ENCODE data around the gene PGAM1. TPM values are rescaled to one million over a fixed set of nuclear protein-coding genes. Genes with fewer than 3 reads are reported as not detected.
"Not testable (repeated sequence)": the region's sequence is repeated elsewhere in the genome, so short reads cannot be mapped to it uniquely, and the experiment has no call there.

Gene PGAM1
- total RNA-seq = 151 TPM

GRCh38 chr10:97425964-97426775 lies at the start of gene PGAM1:
Gene PGAM1, plus strand, starts transcription at chr10:97426191. Its CDS starts 117 bp downstream, at chr10:97426308.
- DNase-seq (ENCODE audit: low spot score) (peak; percentile 98), ATAC-seq (peak; percentile 88)

- ATAC-seq (no peak), DNase-seq (ENCODE audit: low spot score) (no peak)
These were observed 49.6 kb upstream of the PGAM1 start for GRCh38 chr10:97376413-97376812.

GRCh38 chr10:97378933-97379921 lies 46.8 kb upstream of the PGAM1 start:
- DNase-seq (ENCODE audit: low spot score) (no peak), ATAC-seq (no peak)

DNA sequence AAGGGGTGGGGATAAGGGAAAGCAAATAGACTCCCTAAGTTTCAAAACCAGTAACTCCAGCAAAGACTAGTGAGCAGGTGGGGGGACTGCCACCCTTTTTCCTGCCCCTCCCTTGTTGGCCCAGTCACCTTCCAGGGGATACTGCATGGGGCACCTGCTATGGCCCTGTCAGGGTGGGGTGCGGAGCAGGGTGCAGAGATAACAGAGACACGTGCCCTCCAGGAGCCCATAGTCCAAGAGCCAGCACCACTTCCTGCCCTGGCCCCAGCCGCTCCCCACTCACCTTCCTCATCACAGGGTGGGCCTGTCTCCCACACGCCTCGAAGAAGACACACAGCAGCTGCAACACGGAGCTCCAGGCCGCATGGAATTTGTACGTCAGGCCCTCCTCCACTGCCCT lies 45.5 kb upstream of the PGAM1 start:
- ATAC-seq (no peak), DNase-seq (ENCODE audit: low spot score) (no peak)

- no peak for ATAC-seq
- DNase-seq (ENCODE audit: low spot score) = no peak
These were observed 44.4 kb upstream of the PGAM1 start for GRCh38 chr10:97381626-97382025.

DNA sequence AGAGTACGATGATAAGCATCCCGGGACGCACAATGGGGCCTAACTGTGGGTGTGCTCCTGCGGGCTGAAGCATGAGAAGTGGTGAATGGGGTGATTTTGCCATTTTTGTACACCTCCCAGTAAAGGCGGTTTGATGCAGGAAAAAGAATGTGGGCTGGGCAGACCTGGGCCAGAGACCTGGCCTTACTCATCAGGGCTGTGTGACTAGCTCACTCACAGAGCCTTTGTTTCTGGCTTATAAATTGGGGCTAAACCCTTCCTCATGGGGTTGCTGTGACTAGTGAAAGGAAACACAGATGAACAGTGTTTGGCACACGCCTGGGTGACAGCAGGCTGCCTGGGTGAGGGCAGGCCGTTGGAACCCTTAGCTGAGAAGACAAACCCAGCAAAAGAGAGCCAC lies 42.8 kb upstream of the PGAM1 start:
- no peak for ATAC-seq
- no peak for DNase-seq (ENCODE audit: low spot score)

DNA sequence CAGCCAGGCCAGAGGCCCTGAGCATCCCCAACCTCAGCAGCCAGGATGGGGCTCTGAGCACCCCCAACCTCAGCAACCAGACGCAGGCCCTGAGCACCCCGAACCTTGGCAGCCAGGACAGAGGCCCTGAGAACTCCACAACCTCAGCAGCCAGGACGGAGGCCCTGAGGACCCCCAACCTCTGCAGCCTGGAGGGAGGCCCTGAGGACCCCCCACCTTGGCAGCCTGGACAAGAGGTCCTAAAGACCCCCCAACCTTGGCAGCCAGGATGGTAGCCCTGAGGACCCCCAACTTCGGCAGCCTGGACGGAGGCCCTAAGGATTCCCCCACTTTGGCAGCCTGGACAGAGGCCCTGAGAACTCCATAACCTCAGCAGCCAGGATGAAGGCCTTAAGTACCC lies 41.8 kb upstream of the PGAM1 start:
- ATAC-seq (no peak), DNase-seq (ENCODE audit: low spot score) (no peak)

GRCh38 chr10:97384641-97385040 lies 41.4 kb upstream of the PGAM1 start:
- no peak for ATAC-seq
- DNase-seq (ENCODE audit: low spot score) = no peak

GRCh38 chr10:97385565-97385964 lies 40.4 kb upstream of the PGAM1 start:
- peak; percentile 25 for ATAC-seq
- DNase-seq (ENCODE audit: low spot score) = no peak

GRCh38 chr10:97388152-97388551 lies 37.8 kb upstream of the PGAM1 start:
- ATAC-seq = peak; percentile 33

DNA sequence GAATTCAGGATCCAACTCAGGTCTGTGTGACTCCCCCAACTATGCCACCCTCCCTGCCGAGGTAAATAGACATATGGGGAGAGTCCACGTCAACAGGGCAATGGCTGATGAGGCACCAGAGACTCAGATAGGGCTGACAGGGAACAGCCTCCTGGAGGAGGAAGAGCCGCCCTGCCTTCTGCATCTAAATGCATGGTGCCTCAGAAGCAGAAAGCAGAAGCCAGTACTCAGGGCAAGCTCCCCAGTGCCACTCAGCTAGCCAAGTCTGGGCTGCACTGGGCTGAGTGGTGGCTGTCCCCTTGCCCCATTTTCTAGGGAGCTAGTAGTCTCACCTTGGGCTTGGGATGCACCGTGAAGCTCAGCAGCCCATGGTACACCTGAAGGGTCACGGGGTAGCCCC lies 35.9 kb upstream of the PGAM1 start:
- DNase-seq (ENCODE audit: low spot score) (no peak), ATAC-seq (no peak)

More at GRCh38 chr10:97388152-97388551, 37.8 kb upstream of the PGAM1 start:
- DNase-seq (ENCODE audit: low spot score) = no peak

DNA sequence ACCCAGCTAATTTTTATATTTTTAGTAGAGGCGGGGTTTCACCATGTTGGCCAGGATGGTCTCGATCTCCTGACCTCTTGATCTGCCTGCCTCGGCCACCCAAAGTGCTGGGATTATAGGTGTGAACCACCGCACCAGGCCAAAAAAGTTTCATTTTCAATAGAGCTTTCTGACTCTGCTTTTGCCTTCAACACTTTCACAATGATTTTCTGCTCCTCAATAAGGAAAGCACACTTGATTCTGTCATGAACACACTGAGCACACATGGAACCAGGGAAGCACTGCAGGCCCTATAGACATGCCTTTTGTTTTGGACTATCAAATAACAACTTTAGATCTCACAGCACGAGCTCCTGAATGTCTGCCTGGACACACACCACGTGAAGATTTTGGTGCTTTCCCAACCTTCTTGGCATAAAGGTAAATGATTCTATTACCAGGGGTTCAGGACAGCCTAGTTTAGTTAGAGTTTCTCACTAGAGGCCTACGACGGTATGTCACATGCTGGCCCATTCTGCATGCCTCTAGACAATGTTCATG lies 32.9 kb upstream of the PGAM1 start:
- DNase-seq (ENCODE audit: low spot score) (no peak), ATAC-seq (no peak)

DNA sequence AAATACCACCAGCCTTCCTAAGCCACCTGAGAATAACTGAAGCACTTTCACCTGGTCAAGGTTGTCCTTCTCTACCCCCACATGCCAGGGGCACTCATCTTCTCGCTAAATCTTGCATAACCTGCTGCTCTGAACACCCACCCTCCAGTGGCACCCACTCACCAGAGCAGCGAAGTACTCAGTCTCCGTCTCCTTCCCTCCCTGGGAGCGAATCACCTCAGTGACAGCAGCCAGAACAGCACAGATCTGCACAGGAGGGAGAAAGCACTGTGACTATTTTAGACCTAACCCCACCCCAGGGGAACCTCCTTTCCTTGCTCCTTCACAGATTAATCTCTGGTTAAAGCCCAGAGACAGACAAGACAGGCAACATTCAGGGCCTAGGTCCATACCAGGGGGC lies 29.9 kb upstream of the PGAM1 start:
- no peak for ATAC-seq
- DNase-seq (ENCODE audit: low spot score) = no peak

DNA sequence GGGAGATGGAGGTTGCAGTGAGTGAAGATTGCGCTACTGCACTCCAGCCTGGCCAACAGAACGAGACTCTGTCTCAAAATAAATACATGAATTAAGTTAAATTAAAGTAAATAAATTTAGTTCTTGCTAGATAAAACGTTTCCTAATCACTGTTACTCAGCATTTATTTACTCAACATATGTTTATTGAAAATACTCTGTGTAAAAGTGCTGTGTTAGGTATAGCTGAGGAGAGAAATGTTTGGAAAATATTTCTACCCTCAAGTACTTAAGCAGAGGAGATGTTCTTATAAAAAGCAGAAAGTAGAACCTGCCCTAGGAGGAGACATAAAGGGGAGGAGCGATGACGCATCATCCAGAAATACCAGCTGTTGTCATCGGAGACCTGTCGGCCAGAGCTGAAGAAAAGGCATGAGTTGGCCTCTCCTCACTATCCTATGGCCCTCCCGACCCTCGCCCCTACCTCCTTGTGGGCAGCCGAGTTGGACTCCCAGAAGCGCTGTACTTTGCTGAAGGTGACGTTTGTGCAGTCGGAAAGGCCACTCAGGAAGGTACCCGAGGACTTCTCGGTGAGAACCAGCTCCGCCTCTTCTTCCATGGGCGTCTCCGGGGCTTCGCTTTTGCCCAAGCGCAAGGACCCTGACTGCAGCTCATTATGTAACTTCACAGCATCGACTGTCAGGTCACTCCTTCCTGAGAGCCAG lies 26.0 kb upstream of the PGAM1 start:
- DNase-seq (ENCODE audit: low spot score) (no peak), ATAC-seq (peak; percentile 21)

GRCh38 chr10:97400665-97401454 lies 25.1 kb upstream of the PGAM1 start, which contains the start of gene RRP12:
Gene RRP12, minus strand, starts transcription at chr10:97401340. Its CDS starts 109 bp downstream, at chr10:97401231.
- peak; percentile 89 for DNase-seq (ENCODE audit: low spot score)
- peak; percentile 98 for ATAC-seq

- no peak for DNase-seq (ENCODE audit: low spot score)
- ATAC-seq = no peak
These were observed 24.5 kb upstream of the PGAM1 start for GRCh38 chr10:97401455-97401919.

DNA sequence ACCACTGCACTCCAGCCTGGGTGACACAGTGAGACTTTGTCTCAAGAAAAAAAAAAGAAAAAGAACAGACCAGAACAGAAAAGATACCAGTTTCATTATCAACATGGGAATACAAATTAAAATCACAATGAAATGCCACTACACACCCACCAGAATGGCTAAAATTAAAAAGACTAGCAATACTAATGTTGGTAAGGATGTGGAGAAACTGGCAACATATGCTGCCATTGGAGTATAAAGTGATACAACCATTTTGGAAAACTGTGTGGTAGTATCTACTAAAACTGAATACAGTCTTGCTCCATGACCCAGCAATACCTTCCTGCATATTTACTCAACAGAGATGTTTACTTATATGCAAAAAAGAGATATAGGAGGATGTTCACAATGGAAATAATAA lies 21.9 kb upstream of the PGAM1 start:
- no peak for DNase-seq (ENCODE audit: low spot score)
- ATAC-seq = no peak

GRCh38 chr10:97406064-97406463 lies 19.9 kb upstream of the PGAM1 start:
- ATAC-seq (no peak), DNase-seq (ENCODE audit: low spot score) (no peak)

DNA sequence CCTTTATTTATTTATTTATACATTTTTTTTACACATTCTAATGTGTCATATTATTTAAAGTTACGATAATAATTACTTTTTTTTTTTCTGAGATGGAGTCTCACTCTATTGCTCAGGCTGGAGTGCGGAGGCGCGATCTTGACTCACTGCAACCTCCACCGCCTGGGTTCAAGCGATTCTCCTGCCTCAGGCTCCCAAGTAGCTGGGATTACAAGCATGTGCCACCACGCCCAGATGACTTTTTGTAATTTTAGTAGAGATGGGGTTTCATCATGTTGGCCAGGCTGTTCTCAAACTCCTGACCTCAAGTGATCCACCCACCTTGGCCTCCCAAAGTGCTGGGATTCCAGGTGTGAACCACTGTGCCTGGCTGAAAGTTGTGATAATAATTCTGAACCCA lies 19.5 kb upstream of the PGAM1 start:
- not testable (repeated sequence) for ATAC-seq; DNase-seq (ENCODE audit: low spot score)
